Spleen (tissue), 7 donors: Measurements from ENCODE around the gene CALM1.

ENCODE experiments used
- CTCF ChIP-seq, 11 experiments: fragments of 200-600 bp in 7 of 11; fragments of 450-650 bp in 4 of 11; sonication (generic) in 4 of 11; IDR thresholded peaks in 8 of 11; conservative IDR thresholded peaks in 3 of 11; 1 replicate in 7 of 11; 2 replicates in 4 of 11; pipeline versions ENCODE4 v1.4.0 to v1.8.0; 2016 to 2021; ENCODE audit warnings: antibody characterized with exemption in 11 of 11, inconsistent platforms in 4 of 11, mild to moderate bottlenecking in 1 of 11
- POLR2A ChIP-seq, 3 donors: fragments of 450-650 bp; IDR thresholded peaks; one replicate each; pipeline ENCODE4 v1.5.1; 2017; ENCODE audit warnings: antibody characterized with exemption in 3 of 3, mild to moderate bottlenecking in 1 of 3
- POLR2AphosphoS5 ChIP-seq, 3 donors: sonication (generic); formaldehyde crosslinking; IDR thresholded peaks; one replicate each; pipeline ENCODE4 v1.5.1; 2017; ENCODE audit warnings: antibody characterized with exemption in 3 of 3
- donor health status: DM: no; HTN: no; CAD: no; lungs with moderate emphysema.
- donor health status: DM: no; HTN: no; CAD: no.
- donor health status: DM: no; HTN: no; CAD: no.

- TF ChIP-seq POLR2A (IDR thresholded peaks at IDR 0.05) (no peak), CTCF (IDR thresholded peaks at IDR 0.05 in 8 of 11, conservative IDR thresholded peaks at IDR 0.05 in 3 of 11) (no peak), POLR2AphosphoS5 (IDR thresholded peaks at IDR 0.05) (peak in 1 of 3 donors; percentile 52)
Measured at GRCh38 chr14:90406384-90406798, 9.6 kb downstream of the CALM1 start.
